SK-N-SH (cell line): ENCODE measurements around the gene INSYN2A.

Experiments
- CHD2 ChIP-seq: fragments of 150-350 bp; IDR thresholded peaks from 2 replicates; pipeline ENCODE4 v1.6.1; 2018; ENCODE audit warnings: low read length; ENCODE audit not compliant: partially characterized antibody
- CTCF ChIP-seq: fragments of 200-600 bp; sonication (generic); IDR thresholded peaks from 2 replicates; pipeline ENCODE4 v1.6.1; 2017; ENCODE audit warnings: antibody characterized with exemption, mild to moderate bottlenecking, moderate library complexity
- EP300 ChIP-seq, 2 experiments: IDR thresholded peaks; 2 replicates each; pipeline versions ENCODE4 v1.4.0 to v1.6.1; 2012; ENCODE audit warnings: borderline replicate concordance in 1 of 2, low read depth in 1 of 2, low read length in 1 of 2
- JUND ChIP-seq: IDR thresholded peaks from 2 replicates; pipeline ENCODE4 v1.4.0; 2012
- MXI1 ChIP-seq: IDR thresholded peaks from 2 replicates; pipeline ENCODE4 v1.6.1; 2012; ENCODE audit warnings: mild to moderate bottlenecking, low read depth, low read length, improper control_type of control experiment
- NFIC ChIP-seq: IDR thresholded peaks from 2 replicates; pipeline ENCODE4 v1.4.0; 2012; ENCODE audit warnings: borderline replicate concordance
- POLR2AphosphoS5 ChIP-seq: IDR thresholded peaks from 2 replicates; pipeline ENCODE4 v1.6.1; 2012; ENCODE audit warnings: low read depth, low read length
- RAD21 ChIP-seq: IDR thresholded peaks from 2 replicates; pipeline ENCODE4 v1.6.1; 2012; ENCODE audit warnings: mild to moderate bottlenecking, low read length
- REST ChIP-seq: IDR thresholded peaks from 2 replicates; pipeline ENCODE4 v1.6.1; 2012; ENCODE audit warnings: mild to moderate bottlenecking, low read depth, low read length, moderate library complexity
- RFX5 ChIP-seq: IDR thresholded peaks from 2 replicates; pipeline ENCODE4 v1.6.1; 2012; ENCODE audit warnings: mild to moderate bottlenecking, improper control_type of control experiment, low read length
- SIN3A ChIP-seq: IDR thresholded peaks from 2 replicates; pipeline ENCODE4 v1.6.1; 2012; ENCODE audit warnings: low read depth, mild to moderate bottlenecking, low read length, moderate library complexity, borderline replicate concordance
- TAF1 ChIP-seq: IDR thresholded peaks from 2 replicates; pipeline ENCODE4 v1.6.1; 2012; ENCODE audit warnings: low read depth, mild to moderate bottlenecking, low read length, moderate library complexity, borderline replicate concordance
- USF2 ChIP-seq: fragments of 150-350 bp; IDR thresholded peaks from 2 replicates; pipeline ENCODE4 v1.6.1; 2017; ENCODE audit warnings: antibody characterized with exemption, low read length, low read depth, borderline replicate concordance

- TF ChIP-seq CTCF = no peak
- no peak for TF ChIP-seq USF2
- no peak for TF ChIP-seq EP300 (IDR thresholded peaks at IDR 0.05; ENCODE audit: borderline replicate concordance in 1 of 2, low read depth in 1 of 2, low read length in 1 of 2)
- TF ChIP-seq REST = no peak
- TF ChIP-seq RFX5 = no peak
- TF ChIP-seq SIN3A = no peak
- no peak for TF ChIP-seq NFIC
- TF ChIP-seq MXI1 = no peak
- TF ChIP-seq POLR2AphosphoS5 = no peak
- no peak for TF ChIP-seq JUND
- TF ChIP-seq RAD21 = no peak
- no peak for TF ChIP-seq TAF1
- no peak for TF ChIP-seq CHD2
Observed at GRCh38 chr10:127227663-127228062, 31.3 kb upstream of the INSYN2A start.
